Right lobe of liver (tissue), 6 donors: ENCODE results near the gene BDKRB2. TPM values are rescaled to one million over a fixed set of nuclear protein-coding genes. Genes with fewer than 3 reads are reported as not detected.

Source experiments
- ATAC-seq, 4 donors: fragments of 200-7000 bp; cut with Tn5 transposase; one replicate each; pipeline ENCODE4 v1.9.1; 2020; ENCODE audit warnings: mild to moderate bottlenecking in 4 of 4, moderate library complexity in 4 of 4
- DNase-seq, 3 donors: peaks; one replicate each; pipeline ENCODE4 v3.0.0-alpha.2; 2020
- H3K27ac ChIP-seq, 3 donors: fragments of 200-600 bp; one replicate each; pipeline ENCODE4 v1.8.0; 2022
- H3K27me3 ChIP-seq, 2 donors: fragments of 200-600 bp; one replicate each; pipeline ENCODE4 v1.8.0; 2022
- H3K36me3 ChIP-seq, 4 donors: fragments of 200-600 bp; sonication (generic) in 1 of 4; one replicate each; pipeline versions ENCODE4 v1.5.1 to v1.8.0; 2017 to 2022; ENCODE audit warnings: control low read depth in 1 of 4
- H3K4me1 ChIP-seq, 4 donors: fragments of 200-600 bp; sonication (generic) in 1 of 4; one replicate each; pipeline versions ENCODE4 v1.5.1 to v1.8.0; 2017 to 2022; ENCODE audit warnings: control low read depth in 1 of 4
- H3K4me3 ChIP-seq, 3 donors: fragments of 200-600 bp; one replicate each; pipeline ENCODE4 v1.8.0; 2022
- H3K9me3 ChIP-seq, 4 donors: fragments of 200-600 bp; sonication (generic) in 1 of 4; one replicate each; pipeline versions ENCODE4 v1.5.1 to v1.8.0; 2017 to 2022; ENCODE audit warnings: control low read depth in 1 of 4
- POLR2A ChIP-seq: fragments of 450-650 bp; IDR thresholded peaks from one replicate; pipeline ENCODE4 v1.6.1; 2017; ENCODE audit warnings: antibody characterized with exemption, mild to moderate bottlenecking
- WGBS: methylation state at CpG from one replicate; pipeline ENCODE4 v1.1.6; 2018; ENCODE audit warnings: low coverage, low lambda C conversion rate; ENCODE audit not compliant: insufficient coverage; ENCODE audit errors: missing lambda C conversion rate; 5-methylcytosine and 5-hydroxymethylcytosine counted together
- intact Hi-C, 2 donors: fragments of 100-400 bp; cut with DNase I; formaldehyde crosslinking; loops; one replicate each; pipeline versions ENCODE4 v1.11.2 to v1.14.1; 2022
- total RNA-seq, 6 experiments: library from RNA; depleted of rRNA in 2 of 6; stranded (reverse); fragments of >200 nt in 2 of 6; fragmentation: NEBNext Ultra II Directional in 3 of 6; extraction: Animal tissue kit (Norgen Biotek cat#: 25700) in 3 of 6; gene quantifications; one replicate each; pipeline versions ENCODE4 v1.1.0 to v1.2.4, GENCODE V29; 2016 to 2023
- TF ChIP-seq, protein P1 (sequence below), 4 donors: fragments of 200-600 bp in 3 of 4; fragments of 450-650 bp in 1 of 4; IDR thresholded peaks; one replicate each; pipeline versions ENCODE4 v1.5.1 to v1.8.0; 2016 to 2022; ENCODE audit warnings: antibody characterized with exemption in 4 of 4, mild to moderate bottlenecking in 2 of 4
- donor health status: DM: no; HTN: yes; CAD: no.
- donor health status: DM: no; HTN: no; CAD: no.
- donor health status: DM: no; HTN: no; CAD: no.
- donor health status: DM: no; HTN: yes; CAD: no.
- donor health status: DM: no; HTN: yes; CAD: no.

The BDKRB2 gene
- total RNA-seq, 6 experiments from 2014 or later: 0.07 to 0.60 (median 0.22) TPM

DNA sequence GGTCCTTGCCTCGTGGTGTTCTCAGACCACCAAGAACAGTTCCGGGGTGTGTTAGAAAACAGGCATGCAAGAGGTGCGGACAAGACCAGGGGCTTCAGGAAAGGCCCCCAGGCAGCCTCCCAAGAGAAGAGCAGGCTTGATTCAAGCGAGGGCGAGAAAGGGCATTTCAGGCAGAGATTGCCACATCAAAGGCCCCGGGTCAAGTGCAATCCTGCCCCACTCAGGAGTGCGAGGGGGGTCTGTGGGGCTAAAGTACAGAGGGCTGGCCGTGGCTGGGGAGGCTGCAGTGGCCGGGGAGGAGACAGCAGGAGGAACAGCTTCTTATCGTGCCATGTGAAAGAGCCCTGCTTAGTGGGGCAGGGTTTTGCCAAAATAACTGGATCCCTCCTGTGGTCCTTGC is 2.7 kb upstream of the BDKRB2 start:
- peak in 2 of 4 donors; percentile 34 to 60 for ATAC-seq
- Histone ChIP-seq H3K27me3 (no peaks in the 10 kb centered on the region), H3K9me3 (no peaks in the 10 kb centered on the region), H3K27ac (no peak overlapping the region), H3K4me3 (no peak overlapping the region), H3K4me1 (peaks cover 0 to 14% (median 0%) of the 10 kb centered on the region in 4 donors), H3K36me3 (no peaks in the 10 kb centered on the region)
- DNase-seq: no peak
- intact Hi-C loops: no loop called here
- 37% methylated on average over 9 of the region's 10 CpGs for WGBS
- no peak for TF ChIP-seq POLR2A
- TF ChIP-seq, protein P1, sequence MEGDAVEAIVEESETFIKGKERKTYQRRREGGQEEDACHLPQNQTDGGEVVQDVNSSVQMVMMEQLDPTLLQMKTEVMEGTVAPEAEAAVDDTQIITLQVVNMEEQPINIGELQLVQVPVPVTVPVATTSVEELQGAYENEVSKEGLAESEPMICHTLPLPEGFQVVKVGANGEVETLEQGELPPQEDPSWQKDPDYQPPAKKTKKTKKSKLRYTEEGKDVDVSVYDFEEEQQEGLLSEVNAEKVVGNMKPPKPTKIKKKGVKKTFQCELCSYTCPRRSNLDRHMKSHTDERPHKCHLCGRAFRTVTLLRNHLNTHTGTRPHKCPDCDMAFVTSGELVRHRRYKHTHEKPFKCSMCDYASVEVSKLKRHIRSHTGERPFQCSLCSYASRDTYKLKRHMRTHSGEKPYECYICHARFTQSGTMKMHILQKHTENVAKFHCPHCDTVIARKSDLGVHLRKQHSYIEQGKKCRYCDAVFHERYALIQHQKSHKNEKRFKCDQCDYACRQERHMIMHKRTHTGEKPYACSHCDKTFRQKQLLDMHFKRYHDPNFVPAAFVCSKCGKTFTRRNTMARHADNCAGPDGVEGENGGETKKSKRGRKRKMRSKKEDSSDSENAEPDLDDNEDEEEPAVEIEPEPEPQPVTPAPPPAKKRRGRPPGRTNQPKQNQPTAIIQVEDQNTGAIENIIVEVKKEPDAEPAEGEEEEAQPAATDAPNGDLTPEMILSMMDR (IDR thresholded peaks at IDR 0.05): no peak

DNA sequence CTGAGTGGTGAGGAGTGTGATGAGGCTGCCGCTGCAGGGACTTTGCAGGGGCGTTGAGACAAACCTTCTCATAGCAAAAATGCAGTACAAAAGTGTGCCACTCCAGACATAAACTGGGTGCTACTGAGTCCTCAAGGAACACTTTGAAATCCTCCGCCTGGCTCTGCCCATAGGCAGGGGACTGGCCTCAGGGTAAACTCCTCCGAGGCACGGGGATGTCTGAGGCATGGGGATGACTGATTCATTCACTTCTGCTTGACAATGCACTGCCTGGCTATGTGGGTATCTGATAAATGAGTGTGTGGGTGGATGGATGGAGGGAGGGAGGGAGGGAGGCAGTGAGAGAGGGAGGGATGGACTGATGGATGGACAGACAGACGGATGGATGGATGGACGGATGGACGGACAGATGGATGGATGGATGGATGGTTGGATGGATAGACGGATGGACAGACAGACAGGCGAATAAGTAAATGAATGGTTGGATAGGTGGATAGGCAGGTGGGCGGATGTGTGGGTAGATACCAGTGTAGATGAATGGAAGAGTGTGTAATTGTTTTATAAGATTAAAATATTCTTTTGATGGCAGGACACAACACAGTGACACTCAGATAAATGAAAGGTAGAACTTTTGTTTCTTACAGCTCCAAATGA is 2.1 kb upstream of the BDKRB2 start:
- Histone ChIP-seq H3K9me3 (no peaks in the 10 kb centered on the region), H3K4me3 (no peak overlapping the region), H3K36me3 (no peaks in the 10 kb centered on the region), H3K27me3 (no peaks in the 10 kb centered on the region), H3K4me1 (peaks cover 0 to 14% (median 0%) of the 10 kb centered on the region in 4 donors), H3K27ac (no peak overlapping the region)
- no peak for ATAC-seq
- DNase-seq: no peak
- TF ChIP-seq, protein P1 (IDR thresholded peaks at IDR 0.05): no peak
- no peak for TF ChIP-seq POLR2A
- 80% methylated on average over 9 of the region's 11 CpGs for WGBS
- intact Hi-C loops: no loop called here

DNA sequence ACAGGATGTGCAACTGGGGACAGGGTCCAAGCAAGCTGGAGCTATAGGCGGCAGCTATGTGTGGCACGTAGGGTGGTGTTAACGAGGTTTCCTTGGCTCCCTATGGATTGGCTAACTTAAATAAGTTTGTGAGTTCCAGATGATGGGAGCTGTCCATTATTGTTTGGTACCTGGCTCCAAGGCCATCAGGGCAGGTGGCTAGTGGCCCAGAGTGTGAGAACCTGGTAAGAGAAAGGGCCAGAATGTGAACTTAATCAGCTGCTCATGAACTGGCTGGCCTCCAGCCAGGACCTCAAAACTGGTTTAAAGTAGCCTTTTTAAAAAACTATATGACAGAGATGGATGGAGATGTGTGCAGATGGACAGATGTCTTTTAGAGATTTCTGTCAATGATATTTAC is 1.5 kb upstream of the BDKRB2 start:
- ATAC-seq (no peak), DNase-seq (no peak)
- peaks cover 0 to 14% (median 0%) of the 10 kb centered on the region in 4 donors for H3K4me1 ChIP-seq
- H3K4me3 ChIP-seq: no peak overlapping the region
- intact Hi-C loops: no loop called here
- no peaks in the 10 kb centered on the region for H3K36me3 ChIP-seq
- no CpG with 5 or more reads among the region's 3 CpGs for WGBS
- no peaks in the 10 kb centered on the region for H3K9me3 ChIP-seq
- TF ChIP-seq, protein P1 (IDR thresholded peaks at IDR 0.05): no peak
- no peak for TF ChIP-seq POLR2A
- no peak overlapping the region for H3K27ac ChIP-seq
- H3K27me3 ChIP-seq: no peaks in the 10 kb centered on the region

DNA sequence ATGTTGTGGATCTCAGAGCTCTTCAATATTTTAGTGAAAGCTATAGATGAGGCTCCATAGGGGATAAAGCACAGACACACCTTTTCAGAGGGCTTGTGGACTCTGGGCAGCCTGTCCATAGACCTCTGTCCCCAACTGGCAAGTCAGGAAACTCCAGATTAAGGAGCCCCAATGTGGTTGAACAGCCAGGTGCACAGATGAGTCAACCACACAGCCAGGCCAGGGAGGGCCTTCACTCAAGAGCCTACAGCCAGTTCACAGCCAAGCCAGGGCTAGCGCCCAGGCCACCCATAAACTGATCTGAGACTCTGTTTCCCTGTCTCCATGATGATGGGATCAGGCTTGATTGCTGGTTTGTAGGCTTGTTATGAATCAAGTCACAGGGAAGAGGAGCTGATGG is 1.0 kb upstream of the BDKRB2 start:
- no peak overlapping the region for H3K4me3 ChIP-seq
- ATAC-seq (no peak), DNase-seq (no peak)
- H3K4me1 ChIP-seq: peaks cover 0 to 14% (median 0%) of the 10 kb centered on the region in 4 donors
- TF ChIP-seq, protein P1 (IDR thresholded peaks at IDR 0.05): no peak
- no peak for TF ChIP-seq POLR2A
- intact Hi-C loops: no loop called here
- no peaks in the 10 kb centered on the region for H3K36me3 ChIP-seq
- H3K9me3 ChIP-seq: no peaks in the 10 kb centered on the region
- no peak overlapping the region for H3K27ac ChIP-seq
- no CpG with 5 or more reads among the region's 1 CpG for WGBS
- H3K27me3 ChIP-seq: no peaks in the 10 kb centered on the region
